H1 (cell line): Measurements from ENCODE around the gene SIT1. TPM values are rescaled to one million over a fixed set of nuclear protein-coding genes. Genes with fewer than 3 reads are reported as not detected.

Experiments used
- TBP ChIP-seq: IDR thresholded peaks from 2 replicates; pipeline ENCODE4 v1.6.1; 2011; ENCODE audit warnings: low read depth, low read length, improper control_type of control experiment
- polyA plus RNA-seq, 7 experiments: library from polyadenylated mRNA; depleted of rRNA in 3 of 7; stranded (reverse) in 5 of 7; unstranded in 2 of 7; fragments of >200 nt in 5 of 7; fragments of 200-250 nt in 2 of 7; gene quantifications; 1 replicate in 5 of 7; 2 replicates in 1 of 7; 4 replicates in 1 of 7; pipeline versions ENCODE4 v1.2.1 to v1.2.3, GENCODE V29; 2011 to 2013; ENCODE audit warnings: missing spikeins in 2 of 7, mixed read lengths in 2 of 7
- total RNA-seq: library from RNA; stranded (reverse); fragmentation: NEBNext Ultra II Directional; extraction: Animal tissue kit (Norgen Biotek cat#: 25700); gene quantifications from 2 replicates; pipeline ENCODE4 v1.2.1, GENCODE V29; 2021

SIT1 gene
- total and polyA plus RNA-seq, 2 of the 8 experiments (the other 6 are each of a cell fraction or from before 2014, with no cell fraction given): 8.2 to 12.8 TPM

GRCh38 chr9:35664531-35665470 lies 14.1 kb upstream of the SIT1 start, which contains the start of gene ARHGEF39 (continued):
- peak; percentile 66; the same call in 1 of the 2 replicates for TF ChIP-seq TBP
